ENCODE measurements around the gene NPLOC4.

NPLOC4 gene

DNA sequence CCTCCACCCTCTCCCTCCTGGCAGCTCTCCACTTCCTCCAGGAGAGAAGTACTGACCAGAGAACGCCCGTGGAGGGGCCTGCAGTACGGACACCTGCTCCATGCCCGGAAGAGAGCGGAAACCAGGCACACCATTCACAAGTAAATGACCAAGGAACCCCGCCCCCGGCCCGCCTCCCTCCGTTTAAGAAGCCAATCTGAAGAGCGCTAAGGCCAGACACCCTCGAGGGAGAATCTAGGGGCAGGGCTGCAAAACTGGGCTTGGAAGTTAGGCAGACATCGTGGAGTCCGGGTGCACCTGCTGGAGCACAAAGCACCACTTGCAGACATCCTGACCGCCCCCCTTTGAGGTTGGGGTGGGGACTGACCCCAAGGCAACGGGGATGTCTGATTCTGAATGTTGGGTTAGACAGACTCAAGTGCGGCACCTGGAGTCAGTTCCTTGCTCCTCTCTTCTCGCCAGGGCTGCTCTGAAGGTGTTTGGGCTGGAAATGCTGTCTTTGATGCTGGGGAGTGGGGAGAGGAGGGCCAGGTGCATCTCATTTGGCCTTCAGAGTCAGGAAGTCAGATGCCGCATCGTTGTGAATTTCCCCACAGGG is 83.8 kb downstream of the NPLOC4 start:
- peak overlapping the region; percentile 90 for H3K27ac ChIP-seq
- TF ChIP-seq, protein P1, sequence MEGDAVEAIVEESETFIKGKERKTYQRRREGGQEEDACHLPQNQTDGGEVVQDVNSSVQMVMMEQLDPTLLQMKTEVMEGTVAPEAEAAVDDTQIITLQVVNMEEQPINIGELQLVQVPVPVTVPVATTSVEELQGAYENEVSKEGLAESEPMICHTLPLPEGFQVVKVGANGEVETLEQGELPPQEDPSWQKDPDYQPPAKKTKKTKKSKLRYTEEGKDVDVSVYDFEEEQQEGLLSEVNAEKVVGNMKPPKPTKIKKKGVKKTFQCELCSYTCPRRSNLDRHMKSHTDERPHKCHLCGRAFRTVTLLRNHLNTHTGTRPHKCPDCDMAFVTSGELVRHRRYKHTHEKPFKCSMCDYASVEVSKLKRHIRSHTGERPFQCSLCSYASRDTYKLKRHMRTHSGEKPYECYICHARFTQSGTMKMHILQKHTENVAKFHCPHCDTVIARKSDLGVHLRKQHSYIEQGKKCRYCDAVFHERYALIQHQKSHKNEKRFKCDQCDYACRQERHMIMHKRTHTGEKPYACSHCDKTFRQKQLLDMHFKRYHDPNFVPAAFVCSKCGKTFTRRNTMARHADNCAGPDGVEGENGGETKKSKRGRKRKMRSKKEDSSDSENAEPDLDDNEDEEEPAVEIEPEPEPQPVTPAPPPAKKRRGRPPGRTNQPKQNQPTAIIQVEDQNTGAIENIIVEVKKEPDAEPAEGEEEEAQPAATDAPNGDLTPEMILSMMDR (conservative IDR thresholded peaks at IDR 0.05), result peak; percentile 4; the same call in 1 of the 2 replicates

DNA sequence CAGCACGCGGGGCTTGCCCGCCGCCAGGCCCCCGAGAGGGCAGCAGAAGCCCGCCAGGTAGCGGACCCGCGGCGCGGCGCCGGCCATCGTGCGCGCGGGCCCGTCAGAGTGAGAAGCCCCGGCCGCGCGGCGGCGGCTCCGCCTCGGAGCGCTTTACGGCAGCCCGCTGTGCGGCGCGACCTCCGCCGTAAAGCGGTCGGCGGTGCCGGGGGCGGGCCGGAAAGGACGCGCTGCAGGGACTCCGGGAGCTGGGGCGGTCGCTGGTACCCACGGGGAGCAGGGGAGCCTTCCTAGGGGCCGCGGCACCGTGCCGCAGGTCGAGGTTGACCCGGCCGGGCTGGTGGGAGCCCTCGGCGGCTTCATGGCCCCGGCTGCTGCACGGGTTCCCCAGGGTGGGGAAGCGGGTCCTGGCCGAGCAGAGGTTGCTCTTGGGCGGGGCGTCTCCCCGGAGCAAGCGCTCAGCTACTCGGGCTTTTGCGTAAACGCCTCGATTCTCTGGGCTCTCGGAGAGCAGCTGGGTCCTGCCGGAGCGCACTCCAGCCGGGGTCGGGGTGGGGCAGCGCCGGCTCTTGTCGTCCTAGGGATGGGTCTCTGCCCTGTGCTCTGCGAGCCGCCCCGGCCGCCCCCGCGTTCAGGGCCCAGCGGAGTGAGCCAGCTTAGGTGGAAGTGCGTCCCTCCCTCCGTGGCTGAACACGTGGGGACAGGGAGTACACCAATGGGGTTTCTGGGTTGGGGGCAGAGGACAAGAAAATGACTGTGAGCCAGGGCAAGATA is 84.5 kb downstream of the NPLOC4 start, which contains the start of gene FAAP100:
TSS of gene FAAP100 (minus strand) at position 110 of the 774 bp plus-strand sequence. CDS start at position 87, 23 bp downstream.
- peak within 1 kb of the TSS; percentile 90 for H3K27ac ChIP-seq
- TF ChIP-seq, protein P1 (conservative IDR thresholded peaks at IDR 0.05), result no peak

DNA sequence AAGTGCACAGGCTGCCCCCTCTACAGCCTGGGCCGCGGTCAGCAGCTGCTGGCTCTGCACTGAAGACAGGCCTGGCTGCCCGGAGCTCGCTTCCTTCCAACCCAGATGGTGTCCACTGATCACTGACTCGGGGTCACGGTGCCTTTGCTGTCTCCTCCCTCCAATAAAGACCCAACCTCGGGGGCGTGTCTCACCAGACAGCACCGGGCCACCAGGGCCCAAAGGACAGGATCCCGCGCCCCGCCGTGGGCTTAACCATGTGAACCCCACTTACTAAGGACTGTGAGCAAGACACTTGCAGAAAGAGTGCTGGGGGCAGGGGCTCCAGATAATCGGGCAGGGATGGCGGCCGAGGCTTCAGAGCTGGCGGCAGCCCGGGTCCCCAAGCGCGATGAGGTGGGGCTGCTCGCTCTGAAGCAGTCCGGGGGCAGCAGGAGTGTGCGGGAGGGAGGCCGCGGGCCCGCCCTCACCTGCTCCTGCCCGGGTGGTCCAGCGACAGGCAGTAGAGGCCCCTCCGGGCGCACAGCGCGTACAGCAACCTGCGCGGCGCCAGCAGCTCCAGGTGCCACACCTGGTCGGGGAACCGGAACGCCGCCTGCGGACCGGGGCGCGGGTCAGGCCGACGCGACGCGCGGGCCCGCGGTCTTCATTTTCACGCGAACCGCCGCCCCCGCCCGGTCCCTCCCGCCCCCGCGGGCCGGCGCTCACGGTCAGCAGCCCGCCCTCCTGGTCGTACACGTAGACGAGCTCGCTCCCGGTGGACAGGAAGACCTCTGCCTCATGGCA is 85.3 kb downstream of the NPLOC4 start:
- TF ChIP-seq, protein P1 (conservative IDR thresholded peaks at IDR 0.05), result no peak
- peak overlapping the region; percentile 90 for H3K27ac ChIP-seq

DNA sequence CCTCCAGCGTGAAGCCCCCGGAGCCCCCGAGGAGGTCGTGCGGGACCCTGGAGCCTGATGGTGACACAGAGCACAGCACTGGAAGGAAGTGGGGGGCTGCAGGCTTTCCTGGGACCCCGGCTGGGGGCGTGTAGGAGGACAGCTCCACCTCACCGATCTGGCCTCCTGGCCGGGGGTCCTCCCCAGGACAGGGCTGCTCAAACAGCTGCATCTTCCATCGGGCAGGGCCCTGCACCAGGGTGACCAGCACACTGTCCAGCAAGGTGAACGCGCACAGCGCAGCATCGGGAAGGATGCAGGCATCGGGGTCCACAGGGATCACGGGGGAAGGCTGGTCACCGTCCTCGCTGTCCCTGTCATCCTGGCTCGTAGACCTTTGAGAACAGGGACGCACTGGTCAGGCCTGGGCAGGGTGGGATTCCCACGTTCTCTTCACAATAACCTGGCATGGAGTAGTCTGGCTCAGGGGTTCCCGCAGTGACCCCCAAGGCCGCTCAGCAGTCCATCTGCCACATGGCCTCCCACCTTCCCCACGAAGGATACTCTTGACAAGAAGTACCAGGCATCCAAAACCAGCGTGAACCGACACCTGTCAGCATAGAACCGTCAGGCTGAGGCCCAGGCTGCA is 86.0 kb downstream of the NPLOC4 start:
- TF ChIP-seq, protein P1 (conservative IDR thresholded peaks at IDR 0.05), result no peak
- peak overlapping the region; percentile 90 for H3K27ac ChIP-seq

DNA sequence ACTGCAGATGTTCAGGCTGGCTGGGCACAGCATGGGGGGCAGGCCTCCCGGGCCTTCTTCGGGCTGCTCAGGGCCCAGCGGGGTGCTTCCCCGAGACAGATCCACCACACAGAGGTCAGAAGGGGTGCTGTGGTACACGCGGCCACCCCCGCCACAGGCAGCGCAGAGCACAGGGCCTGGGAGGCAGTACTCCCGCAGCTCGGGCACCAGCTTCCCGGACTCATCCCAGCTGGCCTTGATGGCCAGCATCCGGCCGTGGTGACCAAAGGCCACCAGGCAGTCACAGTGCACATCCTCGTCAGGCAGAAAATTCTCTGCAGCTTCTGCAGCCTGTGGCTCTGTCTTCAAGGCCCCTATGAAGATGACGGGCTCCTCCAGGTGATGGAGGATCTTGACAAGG is 86.6 kb downstream of the NPLOC4 start:
- H3K27ac ChIP-seq, result peak overlapping the region; percentile 90; the same call in 1 of the 2 replicates
- TF ChIP-seq, protein P1 (conservative IDR thresholded peaks at IDR 0.05), result no peak

DNA sequence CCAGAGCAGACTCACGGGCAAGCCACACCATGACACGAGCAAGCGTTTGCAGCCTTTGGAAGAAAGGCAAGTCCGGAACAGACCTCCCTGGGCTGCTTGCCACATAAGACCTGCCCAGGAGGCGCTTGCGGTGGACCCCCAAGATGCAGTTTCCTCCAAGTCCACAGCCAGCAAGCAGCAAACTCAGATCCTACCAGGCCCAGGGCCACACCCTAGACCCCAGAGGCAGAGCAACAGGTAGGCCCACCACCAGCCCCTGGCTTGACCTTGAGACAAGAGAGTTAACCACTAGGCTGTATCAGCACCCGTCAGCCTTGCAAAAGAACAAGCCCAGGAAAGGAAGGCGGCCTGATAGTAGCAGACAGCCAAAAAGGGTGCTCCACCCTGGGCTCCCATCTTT is 87.1 kb downstream of the NPLOC4 start:
- TF ChIP-seq, protein P1 (conservative IDR thresholded peaks at IDR 0.05), result no peak
- H3K27ac ChIP-seq, result peak overlapping the region; percentile 90; the same call in 1 of the 2 replicates
